Heart right ventricle (tissue), 16 donors: ENCODE data around the gene TCEA2. TPM values are rescaled to one million over a fixed set of nuclear protein-coding genes. Genes with fewer than 3 reads are reported as not detected.
"Not testable (repeated sequence)": the region's sequence is repeated elsewhere in the genome, so short reads cannot be mapped to it uniquely, and the experiment has no call there.

ENCODE experiments used
- ATAC-seq, 8 donors: fragments of 200-7000 bp; cut with Tn5 transposase; one replicate each; pipeline ENCODE4 v1.9.1; 2020; ENCODE audit warnings: mild to moderate bottlenecking in 8 of 8, moderate library complexity in 8 of 8, moderate number of reproducible peaks in 1 of 8
- DNase-seq, 2 donors: peaks; one replicate each; pipeline ENCODE4 v3.0.0-alpha.2; 2020
- H3K27ac ChIP-seq, 10 donors: fragments of 200-600 bp; sonication (generic) in 2 of 10; one replicate each; pipeline versions ENCODE4 v1.5.0 to v1.8.0; 2020 to 2022; ENCODE audit warnings: mild to moderate bottlenecking in 3 of 10
- H3K27me3 ChIP-seq, 7 donors: fragments of 200-600 bp; one replicate each; pipeline ENCODE4 v1.8.0; 2021 to 2022; ENCODE audit warnings: mild to moderate bottlenecking in 2 of 7
- H3K36me3 ChIP-seq, 9 donors: fragments of 200-600 bp; sonication (generic) in 1 of 9; one replicate each; pipeline versions ENCODE4 v1.5.0 to v1.8.0; 2020 to 2022; ENCODE audit warnings: mild to moderate bottlenecking in 2 of 9
- H3K4me1 ChIP-seq, 9 donors: fragments of 200-600 bp; sonication (generic) in 1 of 9; one replicate each; pipeline versions ENCODE4 v1.5.0 to v1.8.0; 2020 to 2022; ENCODE audit warnings: mild to moderate bottlenecking in 4 of 9
- H3K4me3 ChIP-seq, 10 donors: fragments of 200-600 bp; sonication (generic) in 2 of 10; one replicate each; pipeline versions ENCODE4 v1.5.0 to v1.8.0; 2020 to 2022; ENCODE audit warnings: mild to moderate bottlenecking in 7 of 10, moderate library complexity in 2 of 10
- H3K9me3 ChIP-seq, 11 donors: fragments of 200-600 bp in 10 of 11; sonication (generic) in 2 of 11; one replicate each; pipeline versions ENCODE4 v1.5.0 to v1.8.0; 2013 to 2022; ENCODE audit warnings: mild to moderate bottlenecking in 2 of 11, control low read depth in 1 of 11, moderate library complexity in 1 of 11
- CTCF ChIP-seq, 9 donors: fragments of 200-600 bp; sonication (generic) in 2 of 9; IDR thresholded peaks; one replicate each; pipeline versions ENCODE4 v1.5.0 to v1.8.0; 2021 to 2022; ENCODE audit warnings: antibody characterized with exemption in 9 of 9, mild to moderate bottlenecking in 5 of 9, moderate library complexity in 1 of 9
- WGBS, 2 donors: extraction: QIAGEN DNeasy Blood & Tissue Kit; methylation state at CpG; one replicate each; pipeline ENCODE4 v1.1.7; 2013; ENCODE audit warnings: inconsistent platforms in 1 of 2; 5-methylcytosine and 5-hydroxymethylcytosine counted together
- intact Hi-C, 10 donors: fragments of 100-400 bp; cut with DNase I; formaldehyde crosslinking; loops; one replicate each; pipeline versions ENCODE4 v1.11.1 to v1.14.2; 2022
- polyA plus RNA-seq, 2 donors: library from polyadenylated mRNA; stranded (reverse); fragments of 200-250 nt; gene quantifications; one replicate each; pipeline ENCODE4 v1.2.3, GENCODE V29; 2013
- total RNA-seq, 10 donors: library from RNA; stranded (reverse); fragmentation: NEBNext Ultra II Directional in 3 of 10; extraction: Animal tissue kit (Norgen Biotek cat#: 25700) in 3 of 10; gene quantifications; one replicate each; pipeline versions ENCODE4 v1.2.1 to v1.2.4, GENCODE V29; 2021 to 2023
- donor health status: Arrhythmogenic right ventricular cardiomyopathy.
- donor health status: ischemic (EF 13 %, LVEDD 7.1; RV severe dilation, severe dysfunction).
- donor health status: healthy with polysubstance abuse.
- donor health status: DM: no; HTN: yes; CAD: no.
- donor health status: DM: no; HTN: no; CAD: no.
- donor health status: ischemic (EF 25% LVEDD 6.9; RV normal size, moderate dysfunction).
- donor health status: ischemic (EF 25% LVEDD 5.7; RV mildly dilated, moderate dysfunction).
- donor health status: healthy.
- donor health status: DM: yes; HTN: yes; CAD: no.
- donor health status: Ischemic cardiomyopathy.
- donor health status: ischemic (EF 35%, LVEDD 5.7; RV mildly dilated, moderate dysfunction).
- donor health status: nonischemic (EF 11% LVEDD 7.7; RV severe dilation, severe dysfunction).
- donor health status: DM: yes; HTN: yes; CAD: no.
- donor health status: PGD.
- donor health status: ischemic (EF 29% LVEDD 5.4; RV normal size, mild dysfunction).
- donor health status: nonischemic (EF 23%, LVEDD 6.1; RV moderate dilation, normal function).

TCEA2 gene
- total and polyA plus RNA-seq, 12 donors = 35.0 to 54.9 (median 44.9) TPM

DNA sequence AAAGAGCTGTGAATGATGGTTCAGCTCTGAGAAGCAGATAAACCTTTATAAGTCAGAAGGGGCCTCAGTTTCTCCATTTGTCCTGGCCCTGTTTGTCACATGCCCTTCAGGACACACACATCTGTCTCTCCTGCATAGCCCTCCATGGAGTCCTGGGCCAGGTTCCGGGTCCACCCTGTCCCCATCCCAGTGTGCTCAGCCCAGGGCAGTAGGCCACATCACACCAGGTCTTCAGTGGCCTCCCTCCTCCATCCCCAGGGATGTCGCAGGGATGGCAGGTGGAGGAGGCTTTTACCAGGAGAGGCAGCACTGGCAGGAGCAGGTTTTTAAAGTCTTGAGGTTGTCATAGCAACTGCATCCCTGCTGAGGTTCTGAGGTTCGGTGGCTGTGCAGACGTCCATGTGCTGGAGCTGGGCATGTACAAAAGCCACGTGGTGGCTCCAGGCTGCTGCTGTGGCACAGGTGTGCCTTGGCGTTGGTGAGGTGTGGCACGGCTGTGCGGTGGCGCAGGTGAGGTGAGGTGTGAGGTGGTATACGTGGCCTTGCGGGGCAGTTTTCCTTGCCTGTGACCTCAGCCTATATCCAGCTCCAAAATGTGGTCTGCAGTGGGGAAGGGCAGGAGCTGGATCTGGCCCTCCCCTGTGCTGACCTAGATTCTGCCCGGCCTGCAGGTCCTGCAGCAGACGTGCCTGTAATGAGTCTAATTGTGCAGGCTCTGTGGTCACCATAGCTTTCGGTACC, 52.3 kb downstream of the TCEA2 start:
- DNase-seq = no peak
- ATAC-seq = no peak
- Histone ChIP-seq H3K4me3 (no peak overlapping the region), H3K36me3 (no peaks in the 10 kb centered on the region), H3K27ac (no peak overlapping the region), H3K27me3 (peaks cover 0 to 3% (median 0%) of the 10 kb centered on the region in 7 donors), H3K4me1 (peaks cover 0 to 6% (median 0%) of the 10 kb centered on the region in 9 donors), H3K9me3 (no peaks in the 10 kb centered on the region)
- intact Hi-C loops = loop anchor here in 2 of 10 donors (5.0 kb wide), 1 partner anchor 33 kb away; the partner anchor contains the start of genes LKAAEAR1 (in 2 of the 2) and OPRL1 (in 2 of the 2)
- 73 to 77% methylated on average over 14 of the region's 14 CpGs for WGBS, 2 donors
- TF ChIP-seq CTCF (IDR thresholded peaks at IDR 0.05) = no peak

DNA sequence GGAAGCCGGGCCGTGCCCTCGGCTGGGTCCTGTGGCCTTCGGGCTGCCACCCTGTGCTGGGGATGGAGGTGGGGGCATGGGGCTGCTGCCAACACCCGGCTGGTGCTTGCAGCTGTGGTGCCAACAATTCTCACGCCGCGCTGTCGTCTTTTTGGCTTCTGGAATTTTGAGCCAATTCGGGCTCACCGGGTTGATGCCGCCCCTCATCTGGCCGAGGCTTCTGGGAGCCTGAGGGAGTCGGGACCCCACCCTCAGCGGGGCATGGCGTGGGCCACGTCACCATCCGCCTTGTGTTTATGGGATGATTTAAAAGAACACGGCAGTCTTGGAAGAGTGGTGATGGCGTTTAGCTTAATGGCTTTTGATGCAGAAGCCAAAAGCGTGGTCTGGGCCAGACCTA, 53.0 kb downstream of the TCEA2 start:
- Histone ChIP-seq H3K36me3 (no peaks in the 10 kb centered on the region), H3K4me1 (peaks cover 0 to 10% (median 0%) of the 10 kb centered on the region in 9 donors), H3K4me3 (no peak overlapping the region), H3K27ac (no peak overlapping the region), H3K27me3 (peaks cover 0 to 7% (median 5%) of the 10 kb centered on the region in 7 donors), H3K9me3 (no peaks in the 10 kb centered on the region)
- DNase-seq (no peak), ATAC-seq (no peak)
- no peak for TF ChIP-seq CTCF (IDR thresholded peaks at IDR 0.05)
- 84 to 86% methylated on average over 21 of the region's 21 CpGs for WGBS, 2 donors
- intact Hi-C loops = loop anchor here in 2 of 10 donors (5.0 kb wide), 1 partner anchor 34 kb away; the partner anchor contains the start of genes LKAAEAR1 (in 2 of the 2) and OPRL1 (in 2 of the 2)

GRCh38 chr20:64116541-64117431, 53.8 kb downstream of the TCEA2 start:
- H3K27me3 ChIP-seq = peaks cover 0 to 15% (median 12%) of the 10 kb centered on the region in 7 donors
- WGBS, 2 donors = 85 to 86% methylated on average over 17 of the region's 17 CpGs
- H3K27ac ChIP-seq = no peak overlapping the region
- DNase-seq (no peak), ATAC-seq (no peak)
- TF ChIP-seq CTCF (IDR thresholded peaks at IDR 0.05) = no peak
- peaks cover 0 to 10% (median 0%) of the 10 kb centered on the region in 9 donors for H3K4me1 ChIP-seq
- H3K9me3 ChIP-seq = no peaks in the 10 kb centered on the region
- no peak overlapping the region for H3K4me3 ChIP-seq
- no peaks in the 10 kb centered on the region for H3K36me3 ChIP-seq
- intact Hi-C loops = loop anchor here in 2 of 10 donors (5.0 kb wide), 1 partner anchor 34 kb away; the partner anchor contains the start of genes LKAAEAR1 (in 2 of the 2) and OPRL1 (in 2 of the 2)

- 73 to 79% methylated on average over 3 to 4 of the region's 6 CpGs for WGBS, 2 donors
- not testable (repeated sequence) for H3K4me3 ChIP-seq, ATAC-seq, H3K36me3 ChIP-seq, H3K27ac ChIP-seq, H3K9me3 ChIP-seq, DNase-seq
- intact Hi-C loops = loop anchor here in 2 of 10 donors (5.0 kb wide), 1 partner anchor 35 kb away; the partner anchor contains the start of genes LKAAEAR1 (in 2 of the 2) and OPRL1 (in 2 of the 2)
- Histone ChIP-seq H3K27me3 (peaks cover 0 to 20% (median 18%) of the 10 kb centered on the region in 7 donors), H3K4me1 (peaks cover 0 to 10% (median 0%) of the 10 kb centered on the region in 9 donors)
These were observed 54.4 kb downstream of the TCEA2 start for GRCh38 chr20:64117432-64117777.
